Naive B cell (primary cell): Measurements from ENCODE around the gene AQP7. TPM values are rescaled to one million over a fixed set of nuclear protein-coding genes. Genes with fewer than 3 reads are reported as not detected.
"Not testable (repeated sequence)": the region's sequence is repeated elsewhere in the genome, so short reads cannot be mapped to it uniquely, and the experiment has no call there.

ENCODE experiments used
- ATAC-seq, 2 donors: fragments of 150-1000 bp; cut with Tn5 transposase; 2 replicates each; pipeline ENCODE4 v1.10.0; 2021; ENCODE audit warnings: low read depth in 2 of 2, mild to moderate bottlenecking in 2 of 2, moderate library complexity in 2 of 2
- DNase-seq: peaks from one replicate; pipeline ENCODE4 v3.0.0; 2022
- H3K27ac Mint-ChIP-seq, 6 donors: one replicate each; pipeline ENCODE4 v1.8.0; 2020 to 2022; ENCODE audit warnings: mild to moderate bottlenecking in 6 of 6, mixed read lengths in 6 of 6, moderate library complexity in 5 of 6, inconsistent platforms in 2 of 6
- H3K27me3 Mint-ChIP-seq, 3 donors: one replicate each; pipeline ENCODE4 v1.8.0; 2021 to 2022; ENCODE audit warnings: mixed read lengths in 3 of 3, mild to moderate bottlenecking in 1 of 3
- H3K36me3 Mint-ChIP-seq, 2 donors: one replicate each; pipeline ENCODE4 v1.8.0; 2020 to 2022; ENCODE audit warnings: mixed read lengths in 2 of 2, inconsistent platforms in 1 of 2, mild to moderate bottlenecking in 1 of 2
- H3K4me1 Mint-ChIP-seq, 3 donors: one replicate each; pipeline ENCODE4 v1.8.0; 2020 to 2022; ENCODE audit warnings: mixed read lengths in 3 of 3, inconsistent platforms in 1 of 3, mild to moderate bottlenecking in 1 of 3, moderate library complexity in 1 of 3
- H3K4me3 Mint-ChIP-seq, 8 donors: one replicate each; pipeline ENCODE4 v1.8.0; 2020 to 2022; ENCODE audit warnings: mild to moderate bottlenecking in 8 of 8, mixed read lengths in 8 of 8, moderate library complexity in 8 of 8, inconsistent platforms in 2 of 8
- H3K9me3 Mint-ChIP-seq, 7 donors: one replicate each; pipeline ENCODE4 v1.8.0; 2020 to 2022; ENCODE audit warnings: mixed read lengths in 7 of 7, mild to moderate bottlenecking in 5 of 7, inconsistent platforms in 2 of 7, moderate library complexity in 1 of 7
- polyA plus RNA-seq, 6 donors: library from polyadenylated mRNA; unstranded; fragments of 300-500 nt; fragmentation: Illumina TruSeq; gene quantifications; one replicate each; pipeline ENCODE4 v1.2.3, GENCODE V29; 2021; ENCODE audit warnings: low read depth in 6 of 6

Gene AQP7
- polyA plus RNA-seq, 6 donors from 2014 or later, result not detected

- no peak for ATAC-seq
- Mint-ChIP-seq H3K27ac (peak overlapping the region in 1 of 6 donors; percentile 77), H3K9me3 (no peaks in the 10 kb centered on the region), H3K4me3 (no peak overlapping the region), H3K4me1 (no peaks in the 10 kb centered on the region), H3K36me3 (peaks cover 26 to 42% of the 10 kb centered on the region in 2 donors), H3K27me3 (no peaks in the 10 kb centered on the region)
- no peak for DNase-seq
Observed at GRCh38 chr9:33366979-33367480, 35.3 kb downstream of the AQP7 start.

- H3K27me3 Mint-ChIP-seq, result not testable (repeated sequence)
- H3K36me3 Mint-ChIP-seq, result peaks cover 22 to 29% of the 10 kb centered on the region in 2 donors
Observed at GRCh38 chr9:33364814-33365213, 37.6 kb downstream of the AQP7 start.

GRCh38 chr9:33364127-33364526 is 38.2 kb downstream of the AQP7 start:
- ATAC-seq, result no peak
- no peaks in the 10 kb centered on the region for H3K27me3 Mint-ChIP-seq
- DNase-seq, result no peak
- H3K4me3 Mint-ChIP-seq, result no peak overlapping the region
- no peaks in the 10 kb centered on the region for H3K4me1 Mint-ChIP-seq
- H3K27ac Mint-ChIP-seq, result peak overlapping the region in 4 of 6 donors; percentile 2 to 65 (median 38)
- H3K36me3 Mint-ChIP-seq, result peaks cover 22 to 23% of the 10 kb centered on the region in 2 donors
- H3K9me3 Mint-ChIP-seq, result no peaks in the 10 kb centered on the region

More at GRCh38 chr9:33364814-33365213, 37.6 kb downstream of the AQP7 start:
- DNase-seq, ATAC-seq, H3K9me3 Mint-ChIP-seq, H3K4me1 Mint-ChIP-seq, H3K4me3 Mint-ChIP-seq: not testable (repeated sequence)
- peak overlapping the region in 1 of 6 donors; percentile 2 for H3K27ac Mint-ChIP-seq

- peaks cover 5 to 15% of the 10 kb centered on the region in 2 donors for H3K36me3 Mint-ChIP-seq
- ATAC-seq, H3K4me3 Mint-ChIP-seq, H3K4me1 Mint-ChIP-seq, DNase-seq, H3K27me3 Mint-ChIP-seq, H3K9me3 Mint-ChIP-seq, H3K27ac Mint-ChIP-seq: not testable (repeated sequence)
Observed at GRCh38 chr9:33358641-33359040, 43.7 kb downstream of the AQP7 start.

GRCh38 chr9:33355933-33356332 is 46.4 kb downstream of the AQP7 start:
- H3K36me3 Mint-ChIP-seq, result peaks cover 5 to 15% of the 10 kb centered on the region in 2 donors

GRCh38 chr9:33354651-33355211 is 47.6 kb downstream of the AQP7 start:
- DNase-seq (no peak), ATAC-seq (no peak)
- H3K36me3 Mint-ChIP-seq, result peaks cover 5 to 8% of the 10 kb centered on the region in 2 donors
- H3K27me3 Mint-ChIP-seq, result no peaks in the 10 kb centered on the region
- no peaks in the 10 kb centered on the region for H3K9me3 Mint-ChIP-seq
- H3K4me3 Mint-ChIP-seq, result no peak overlapping the region
- peak overlapping the region in 5 of 6 donors; percentile 22 to 94 (median 62) for H3K27ac Mint-ChIP-seq
- H3K4me1 Mint-ChIP-seq, result peaks cover 0 to 7% (median 5%) of the 10 kb centered on the region in 3 donors

More at GRCh38 chr9:33355933-33356332, 46.4 kb downstream of the AQP7 start:
- Mint-ChIP-seq H3K27me3 (no peaks in the 10 kb centered on the region), H3K27ac (peak overlapping the region in 1 of 6 donors; percentile 32), H3K9me3 (no peaks in the 10 kb centered on the region), H3K4me1 (peaks cover 0 to 7% (median 5%) of the 10 kb centered on the region in 3 donors), H3K4me3 (no peak overlapping the region)
- ATAC-seq, result no peak
- DNase-seq, result no peak

- H3K4me3 Mint-ChIP-seq, result no peak overlapping the region
- peaks cover 0 to 9% (median 7%) of the 10 kb centered on the region in 3 donors for H3K4me1 Mint-ChIP-seq
- ATAC-seq (no peak), DNase-seq (no peak)
- H3K27me3 Mint-ChIP-seq, result no peaks in the 10 kb centered on the region
- H3K9me3 Mint-ChIP-seq, result no peaks in the 10 kb centered on the region
- peaks cover 30 to 37% of the 10 kb centered on the region in 2 donors for H3K36me3 Mint-ChIP-seq
- H3K27ac Mint-ChIP-seq, result peak overlapping the region in 4 of 6 donors; percentile 24 to 89 (median 70)
Observed at GRCh38 chr9:33351547-33351946, 50.8 kb downstream of the AQP7 start.

- Mint-ChIP-seq H3K9me3 (no peaks in the 10 kb centered on the region), H3K36me3 (peaks cover 40 to 41% of the 10 kb centered on the region in 2 donors), H3K4me3 (no peak overlapping the region), H3K27ac (peak overlapping the region in 1 of 6 donors; percentile 49), H3K4me1 (peaks cover 0 to 9% (median 7%) of the 10 kb centered on the region in 3 donors), H3K27me3 (no peaks in the 10 kb centered on the region)
- ATAC-seq (no peak), DNase-seq (no peak)
Observed at GRCh38 chr9:33350310-33350709, 52.1 kb downstream of the AQP7 start.

- DNase-seq (no peak), ATAC-seq (no peak)
- Mint-ChIP-seq H3K9me3 (no peaks in the 10 kb centered on the region), H3K4me3 (no peak overlapping the region), H3K36me3 (peaks cover 35% of the 10 kb centered on the region in 2 donors), H3K27ac (peak overlapping the region in 2 of 6 donors; percentile 7 to 50), H3K27me3 (no peaks in the 10 kb centered on the region), H3K4me1 (peaks cover 0 to 9% (median 7%) of the 10 kb centered on the region in 3 donors)
Observed at GRCh38 chr9:33349743-33350142, 52.6 kb downstream of the AQP7 start.

- H3K4me1 Mint-ChIP-seq, result peaks cover 0 to 11% (median under 1%) of the 10 kb centered on the region in 3 donors
- no peak overlapping the region for H3K4me3 Mint-ChIP-seq
- no peaks in the 10 kb centered on the region for H3K9me3 Mint-ChIP-seq
- peaks cover 39 to 40% of the 10 kb centered on the region in 2 donors for H3K36me3 Mint-ChIP-seq
- ATAC-seq (no peak), DNase-seq (no peak)
- H3K27ac Mint-ChIP-seq, result peak overlapping the region; percentile 2 to 82 (median 26)
- H3K27me3 Mint-ChIP-seq, result no peaks in the 10 kb centered on the region
Observed at GRCh38 chr9:33348998-33349397, 53.4 kb downstream of the AQP7 start.

GRCh38 chr9:33346564-33346963 is 55.8 kb downstream of the AQP7 start:
- Mint-ChIP-seq H3K9me3 (no peaks in the 10 kb centered on the region), H3K27me3 (no peaks in the 10 kb centered on the region), H3K36me3 (peaks cover 41 to 42% of the 10 kb centered on the region in 2 donors), H3K27ac (peak overlapping the region in 2 of 6 donors; percentile 67 to 90), H3K4me1 (peaks cover 0 to 7% (median 0%) of the 10 kb centered on the region in 3 donors), H3K4me3 (peak overlapping the region in 1 of 8 donors; percentile 13)
- DNase-seq (no peak), ATAC-seq (no peak)

- Mint-ChIP-seq H3K36me3 (peaks cover 58 to 59% of the 10 kb centered on the region in 2 donors), H3K4me1 (peaks cover 0 to 5% (median 0%) of the 10 kb centered on the region in 3 donors), H3K27ac (peak overlapping the region in 3 of 6 donors; percentile 36 to 86 (median 65)), H3K9me3 (peaks cover 7 to 19% (median 16%) of the 10 kb centered on the region in 7 donors), H3K4me3 (peak overlapping the region in 1 of 8 donors; percentile 31), H3K27me3 (no peaks in the 10 kb centered on the region)
- DNase-seq (no peak), ATAC-seq (no peak)
Observed at GRCh38 chr9:33344145-33344544, 58.2 kb downstream of the AQP7 start.

- DNase-seq (no peak), ATAC-seq (no peak)
- Mint-ChIP-seq H3K4me1 (peaks cover 0 to 3% (median 0%) of the 10 kb centered on the region in 3 donors), H3K4me3 (no peak overlapping the region), H3K36me3 (peaks cover 32 to 45% of the 10 kb centered on the region in 2 donors), H3K27ac (no peak overlapping the region), H3K9me3 (peaks cover 8 to 23% (median 20%) of the 10 kb centered on the region in 7 donors), H3K27me3 (no peaks in the 10 kb centered on the region)
Observed at GRCh38 chr9:33341182-33341581, 61.2 kb downstream of the AQP7 start.

- DNase-seq (no peak), ATAC-seq (no peak)
- Mint-ChIP-seq H3K4me1 (peaks cover 0 to 3% (median 0%) of the 10 kb centered on the region in 3 donors), H3K27ac (peak overlapping the region in 1 of 6 donors; percentile 16), H3K27me3 (no peaks in the 10 kb centered on the region), H3K36me3 (peaks cover 32 to 38% of the 10 kb centered on the region in 2 donors), H3K9me3 (peaks cover 8 to 23% (median 20%) of the 10 kb centered on the region in 7 donors), H3K4me3 (peak overlapping the region in 1 of 8 donors; percentile 15)
Observed at GRCh38 chr9:33340186-33340585, 62.2 kb downstream of the AQP7 start.
